HG03103 (cell line): Measurements from ENCODE around the gene UBE3B.

Experiments used
- ATAC-seq: cut with Tn5 transposase; IDR thresholded peaks from one replicate; pipeline ENCODE4 v1.9.1; 2021; ENCODE audit warnings: low read depth; ENCODE audit not compliant: unreplicated experiment

UBE3B gene

DNA sequence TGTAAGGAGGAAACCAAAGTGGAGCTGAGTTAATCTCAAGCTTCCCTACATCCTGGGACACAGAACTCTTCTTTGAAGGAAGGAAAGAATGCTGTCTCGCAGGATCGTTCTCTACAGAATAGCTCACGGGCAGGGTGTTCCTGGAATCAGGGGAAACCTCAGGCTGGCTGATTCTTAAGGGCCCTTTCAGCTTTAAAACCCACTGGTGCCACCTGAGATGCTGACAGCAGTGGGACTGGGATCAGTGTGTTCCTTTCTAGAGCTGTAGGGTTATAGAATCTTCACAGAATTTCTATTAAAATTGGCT, 47.8 kb downstream of the UBE3B start:
- ATAC-seq: no peak

DNA sequence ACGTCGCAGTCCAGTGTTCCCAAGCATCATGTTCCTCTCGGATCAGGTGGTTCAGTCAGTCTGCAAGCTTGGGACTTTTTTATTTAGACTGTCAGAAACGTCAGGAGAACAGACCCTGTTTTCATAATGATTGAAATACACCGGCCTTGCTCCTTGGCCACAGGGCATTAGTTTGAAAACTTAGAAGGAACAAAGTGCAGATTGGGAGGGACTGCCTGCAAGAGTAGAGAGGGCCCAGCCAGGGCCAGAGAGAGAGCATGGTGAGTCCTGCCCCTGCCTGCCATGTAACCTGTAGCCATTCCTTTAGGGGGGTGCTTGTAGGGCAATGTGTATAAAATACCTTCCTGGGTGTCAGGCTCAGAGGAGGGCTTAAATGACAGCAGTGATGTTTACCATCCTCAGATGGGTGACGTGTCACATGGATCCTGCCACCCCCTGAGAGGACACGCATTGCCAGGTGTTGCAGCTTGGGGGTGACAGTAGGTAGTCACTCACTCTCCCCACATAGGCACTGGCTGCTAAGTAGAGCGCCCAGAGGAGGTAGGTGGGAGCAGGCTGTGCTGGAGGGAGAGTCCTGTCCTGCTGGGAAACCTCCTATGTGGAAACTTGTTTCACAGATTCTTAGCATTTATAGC, 50.2 kb downstream of the UBE3B start:
- ATAC-seq: no peak

DNA sequence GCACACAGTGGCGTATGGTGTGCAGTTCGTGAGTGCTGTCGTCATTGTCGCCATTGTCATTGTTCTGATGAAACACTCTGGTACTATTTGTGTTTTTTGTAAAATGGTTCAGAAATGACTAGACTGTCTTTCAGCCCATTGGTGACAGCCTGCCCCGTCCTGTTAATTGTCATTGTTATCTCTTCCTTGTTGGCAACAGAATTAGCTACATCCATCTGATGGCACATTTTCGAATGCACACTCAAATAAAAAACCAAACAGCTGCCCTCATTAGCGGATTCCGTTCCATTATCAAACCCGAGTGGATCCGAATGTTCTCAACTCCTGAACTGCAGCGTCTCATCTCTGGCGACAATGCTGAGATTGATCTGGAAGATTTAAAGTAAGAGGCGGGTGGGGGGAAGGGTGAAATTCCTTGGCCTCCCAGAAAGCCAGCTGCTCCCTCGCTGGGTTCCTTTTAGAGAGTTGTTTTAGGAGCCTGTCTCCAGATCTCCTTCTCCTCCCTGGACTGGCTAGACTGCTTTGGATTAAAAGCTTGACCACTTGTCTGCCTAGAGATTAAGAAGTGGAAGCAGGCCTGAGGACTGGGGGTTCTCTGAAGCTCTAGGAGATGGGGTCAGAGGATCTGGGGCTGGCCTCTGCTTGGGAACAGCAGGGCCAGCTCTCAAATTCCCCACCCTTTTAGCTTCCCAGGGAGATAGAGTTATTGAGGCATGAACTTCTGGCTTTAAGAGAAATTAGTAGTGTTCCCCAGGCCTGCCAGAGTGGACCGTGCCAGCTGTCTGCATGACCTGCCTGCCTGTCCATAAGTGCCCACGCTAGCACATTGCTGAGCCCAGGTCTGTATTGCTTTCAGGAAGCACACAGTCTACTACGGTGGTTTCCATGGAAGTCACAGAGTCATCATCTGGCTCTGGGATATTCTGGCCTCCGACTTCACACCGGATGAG, 52.5 kb downstream of the UBE3B start:
- ATAC-seq: no peak

DNA sequence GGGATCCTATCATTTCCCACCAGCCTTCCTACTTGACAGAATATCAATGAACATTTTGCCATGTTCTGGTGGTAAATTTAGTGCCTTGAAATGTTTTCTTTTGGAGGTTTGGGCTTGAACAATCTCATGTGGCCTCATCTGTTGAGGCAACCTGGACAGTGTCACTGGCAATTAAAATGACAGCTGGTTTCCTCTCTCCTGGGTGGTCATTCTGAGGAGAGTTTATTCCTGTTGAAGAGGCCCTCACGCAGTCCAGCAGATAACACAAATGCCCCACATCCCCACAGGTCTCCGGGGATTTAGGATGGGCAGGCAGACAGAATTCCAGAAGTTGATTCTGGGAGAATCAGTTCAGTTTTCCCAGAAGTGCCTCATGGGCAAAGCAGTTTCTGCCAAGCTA, 54.0 kb downstream of the UBE3B start:
- ATAC-seq: no peak

DNA sequence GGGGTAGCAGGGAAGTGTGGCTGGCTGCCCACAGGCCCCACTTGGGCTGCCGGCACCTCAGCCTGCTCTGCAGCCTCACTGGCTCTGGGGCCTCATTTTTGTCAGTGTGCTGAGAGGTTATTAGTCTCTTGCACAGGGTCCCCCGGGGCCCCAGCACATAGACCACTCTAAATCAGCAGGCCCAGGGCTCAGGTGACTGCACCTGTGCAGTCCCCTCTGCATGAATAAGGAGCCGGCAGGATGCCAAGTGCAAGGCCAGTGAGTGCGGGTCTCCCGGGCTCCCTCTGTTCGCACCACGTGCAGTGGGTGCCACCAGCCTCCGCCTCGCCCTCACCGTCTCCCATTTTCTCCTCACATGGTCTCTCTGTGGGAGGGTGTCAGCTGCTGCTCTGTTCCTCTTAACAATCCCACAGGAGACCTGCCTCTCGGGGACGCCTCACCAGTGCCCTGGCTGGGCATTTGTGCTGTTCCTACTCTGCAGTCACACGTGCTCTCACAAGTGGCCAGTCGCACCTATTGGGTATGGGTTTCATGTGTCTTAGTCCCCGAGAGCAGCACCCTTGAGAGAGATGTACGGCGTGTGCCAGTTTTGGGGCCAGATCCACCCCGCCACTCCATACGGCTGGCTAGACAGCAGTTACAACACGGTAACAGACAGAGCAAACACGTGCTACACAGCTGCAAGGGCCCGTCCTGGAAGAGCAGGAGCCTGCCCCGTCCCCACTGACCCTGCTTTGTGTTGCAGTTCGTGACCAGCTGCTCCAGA, 55.5 kb downstream of the UBE3B start:
- no peak for ATAC-seq

- ATAC-seq: no peak
Observed at GRCh38 chr12:109533487-109533740, 56.0 kb downstream of the UBE3B start.

GRCh38 chr12:109534456-109534855, 57.0 kb downstream of the UBE3B start:
- ATAC-seq: no peak

DNA sequence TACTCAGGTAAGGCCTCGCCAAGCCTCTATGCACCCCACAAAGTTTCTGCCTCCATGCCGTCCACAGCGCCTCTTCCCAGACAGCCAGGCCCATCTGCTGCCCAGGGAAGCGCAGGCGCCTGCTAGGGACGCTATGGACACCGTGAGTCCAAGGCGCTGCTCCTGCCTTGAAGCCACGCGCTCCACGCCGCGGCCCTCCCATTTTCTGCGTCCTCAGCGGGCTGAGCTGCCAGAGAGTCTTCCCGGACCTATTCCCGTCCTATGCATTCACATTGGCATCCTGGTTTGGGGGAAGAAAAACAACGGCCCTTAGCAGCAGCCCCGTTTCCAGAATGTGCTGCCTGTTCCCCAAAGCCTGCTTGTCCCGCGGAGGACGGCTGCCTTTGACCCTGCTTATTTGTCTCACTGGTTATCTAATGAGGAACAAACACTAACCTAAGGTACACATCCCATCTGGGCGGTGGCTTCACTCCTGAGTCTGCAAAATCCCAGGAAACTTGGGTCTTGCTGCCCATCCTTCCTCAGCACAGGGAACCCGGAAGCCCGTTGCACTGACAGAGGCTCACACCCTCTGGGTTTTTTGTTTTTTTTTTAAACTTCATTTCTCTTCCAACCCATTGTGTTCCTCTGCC, 57.9 kb downstream of the UBE3B start:
- ATAC-seq: no peak

DNA sequence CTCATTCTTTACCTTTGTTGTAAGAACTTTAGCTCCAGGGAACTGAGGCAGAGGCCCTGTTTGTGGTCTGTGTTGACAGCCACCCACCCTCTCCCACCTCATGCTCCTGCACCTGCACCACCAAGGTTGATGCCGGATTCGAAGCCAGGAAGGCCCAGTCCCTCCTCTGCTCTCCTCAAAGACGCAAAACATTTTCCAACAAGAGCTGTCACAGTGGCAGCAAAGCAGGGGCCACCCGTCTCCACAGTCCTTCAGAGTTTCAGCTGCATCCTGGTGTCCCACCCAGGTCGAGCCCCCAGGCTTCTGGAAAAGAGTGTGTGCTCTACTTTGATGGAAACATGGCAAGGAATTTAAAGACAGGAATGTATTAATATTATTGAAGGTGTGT, 58.4 kb downstream of the UBE3B start:
- ATAC-seq: no peak

DNA sequence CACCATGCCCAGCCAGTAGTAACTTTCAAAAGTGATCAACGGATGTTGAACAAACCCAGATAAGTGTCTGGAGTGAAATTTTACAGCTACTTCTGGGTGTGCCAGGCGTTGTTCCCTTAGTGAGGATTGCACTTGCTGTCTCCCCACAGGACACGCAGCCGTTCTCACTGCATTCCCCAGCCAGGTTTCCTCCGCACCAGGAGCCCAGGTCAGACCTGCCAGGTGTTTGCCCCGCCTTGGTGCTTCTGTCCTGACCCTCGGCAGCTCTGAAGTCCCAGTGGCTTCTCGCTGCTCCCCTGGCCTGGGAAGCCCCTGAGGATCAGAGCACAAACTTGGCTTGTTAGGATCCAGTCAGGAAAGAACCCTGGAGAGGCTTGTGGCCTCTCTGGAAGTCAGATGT, 59.7 kb downstream of the UBE3B start:
- no peak for ATAC-seq

DNA sequence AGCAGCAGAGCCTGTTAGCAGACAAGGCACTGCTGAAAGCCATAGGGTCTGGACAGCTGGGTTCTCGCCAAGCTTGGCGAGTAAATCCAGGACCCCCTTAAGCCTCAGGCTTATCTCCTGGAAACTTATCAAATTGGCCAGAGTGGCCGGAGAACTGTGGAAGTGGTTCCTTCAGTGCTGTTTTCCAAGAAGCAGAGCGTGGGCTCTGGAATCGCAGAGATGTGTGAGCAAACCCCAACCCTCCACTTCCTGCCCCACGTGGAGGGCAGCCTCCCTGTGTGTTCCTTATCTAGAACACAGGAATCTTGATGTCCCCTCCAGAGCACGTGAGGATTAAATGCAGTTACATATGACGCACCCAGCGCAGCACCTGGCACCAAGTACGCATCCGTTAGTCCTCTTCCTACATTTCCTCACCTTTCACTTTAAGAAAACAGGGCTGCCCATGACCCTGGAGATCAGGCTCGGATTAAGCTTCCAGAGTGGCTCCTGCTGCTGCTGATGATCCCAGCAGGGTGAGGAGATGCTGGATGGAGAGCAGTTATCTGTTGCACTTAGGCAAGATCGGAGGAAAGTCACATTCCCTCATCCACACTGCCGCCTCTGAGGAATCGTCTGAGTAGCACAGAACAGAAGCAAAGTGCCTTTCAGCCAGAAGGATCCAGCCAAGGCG, 60.9 kb downstream of the UBE3B start:
- ATAC-seq: no peak

- no peak for ATAC-seq
Observed at GRCh38 chr12:109539508-109539907, 62.1 kb downstream of the UBE3B start.

DNA sequence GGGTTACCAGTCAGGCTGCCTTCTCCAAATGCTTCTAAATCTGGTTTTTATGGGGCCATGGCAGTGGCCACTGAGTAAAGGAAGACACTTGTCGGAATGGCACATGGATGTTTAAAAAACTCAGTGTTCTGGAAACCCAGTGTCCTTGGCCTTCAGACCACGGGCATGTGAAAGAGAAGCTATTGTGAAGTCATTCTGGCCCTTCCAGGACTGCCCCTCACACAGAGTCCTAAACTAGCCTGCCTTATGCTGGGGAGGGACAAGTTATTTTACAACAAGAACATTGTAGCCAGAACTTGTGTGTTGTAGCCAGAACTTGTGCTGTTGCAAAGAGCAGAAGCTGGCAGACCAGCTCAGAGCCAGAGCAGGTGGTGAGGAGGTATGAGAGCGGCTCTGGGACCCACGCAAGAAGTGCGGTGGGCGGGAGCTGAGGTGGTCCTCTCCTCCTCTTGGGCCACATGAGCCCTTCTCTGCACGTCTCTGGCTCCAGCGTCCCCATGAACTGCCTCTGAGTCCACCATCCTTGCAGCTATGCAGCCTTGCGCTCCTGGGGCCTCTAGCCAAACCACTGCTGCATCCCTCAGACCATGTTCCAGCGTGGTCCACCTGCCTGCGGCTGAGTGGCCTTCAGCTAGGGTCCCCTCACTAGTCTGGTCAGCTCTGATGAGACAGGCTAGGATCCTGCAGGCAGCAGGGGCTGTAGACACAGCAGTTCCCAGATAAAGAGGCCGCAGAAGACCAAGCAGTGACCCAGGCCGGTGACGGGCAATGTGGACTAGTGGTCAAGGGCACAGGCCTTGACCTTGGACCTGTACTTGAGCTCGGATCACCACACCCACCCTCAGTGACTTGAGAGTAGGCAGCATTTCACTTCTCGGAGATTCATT, 63.3 kb downstream of the UBE3B start:
- ATAC-seq: no peak

DNA sequence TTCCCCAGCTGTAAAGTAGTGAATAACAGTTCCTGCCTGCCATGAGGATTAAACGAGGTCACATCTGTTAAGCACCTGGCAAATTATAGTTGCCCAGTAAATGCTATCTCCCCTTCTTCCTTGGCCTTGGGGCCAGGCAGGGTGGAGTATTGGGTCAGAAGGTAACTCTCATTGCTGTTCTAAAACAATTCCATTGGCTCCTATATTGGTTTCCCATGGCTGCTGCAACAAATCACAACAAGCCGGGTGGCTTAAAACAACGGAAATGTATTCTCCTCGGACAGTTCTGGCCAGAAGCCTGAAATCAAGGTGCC, 63.9 kb downstream of the UBE3B start:
- ATAC-seq: no peak

- no peak for ATAC-seq
Observed at GRCh38 chr12:109542014-109542413, 64.6 kb downstream of the UBE3B start.

GRCh38 chr12:109542876-109543275, 65.4 kb downstream of the UBE3B start:
- no peak for ATAC-seq

DNA sequence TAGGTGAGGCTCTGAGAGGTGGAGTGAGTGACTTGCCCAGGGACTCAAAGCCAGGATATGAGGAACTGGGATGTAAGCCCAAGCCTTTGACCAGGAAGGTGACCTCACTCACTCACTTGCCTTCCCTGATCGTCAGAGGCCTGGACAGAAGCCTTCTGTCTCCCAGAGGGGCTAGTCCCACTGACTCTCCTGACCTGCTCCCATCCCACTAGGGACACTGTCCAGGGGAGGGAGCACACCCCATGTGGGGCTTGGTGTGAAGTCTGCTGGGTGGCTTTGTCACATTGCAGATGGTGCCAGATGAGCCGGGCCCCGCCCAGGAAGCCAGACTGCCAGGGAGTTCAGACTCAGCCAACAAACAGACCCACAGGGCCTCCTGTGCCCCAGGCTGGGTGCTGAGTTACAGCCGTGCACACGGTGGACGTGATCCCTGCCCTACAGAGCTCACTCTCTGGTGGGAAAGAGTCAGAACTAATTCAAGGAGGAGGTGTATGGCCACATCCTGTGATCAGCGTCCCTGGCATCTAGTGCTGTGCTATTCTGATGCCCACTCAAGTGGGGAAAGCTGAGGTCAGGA, 67.6 kb downstream of the UBE3B start:
- ATAC-seq: no peak

- ATAC-seq: no peak
Observed at GRCh38 chr12:109545826-109546225, 68.4 kb downstream of the UBE3B start.

- ATAC-seq: no peak
Observed at GRCh38 chr12:109547286-109547685, 69.9 kb downstream of the UBE3B start.

GRCh38 chr12:109548258-109548657, 70.8 kb downstream of the UBE3B start:
- no peak for ATAC-seq
